ENCODE data around the gene PCK2. TPM values are rescaled to one million over a fixed set of nuclear protein-coding genes. Genes with fewer than 3 reads are reported as not detected.

The PCK2 gene
- polyA plus RNA-seq, 2 of the 4 experiments (the other 2 are of a cell fraction): 16.9 to 60.2 TPM

GRCh38 chr14:24135584-24135833 is 41.4 kb downstream of the PCK2 start:
- H3K9me3 ChIP-seq: no peaks in the 10 kb centered on the region
- H3K27ac ChIP-seq: peak overlapping the region; percentile 96 to 98
- no peak for TF ChIP-seq KDM1A (IDR thresholded peaks at IDR 0.05; ENCODE audit: low read depth)
- TF ChIP-seq HES2 (IDR thresholded peaks at IDR 0.05): no peak
- TF ChIP-seq PHF8 (IDR thresholded peaks at IDR 0.05; ENCODE audit: borderline replicate concordance, low read depth): peak; percentile 11; the same call in 1 of the 2 replicates
- TF ChIP-seq SMC3 (IDR thresholded peaks at IDR 0.05): no peak
- TF ChIP-seq EHMT2 (IDR thresholded peaks at IDR 0.05; ENCODE audit: low read depth): no peak
- WGBS (ENCODE audit: missing lambda C conversion rate): 22% methylated on average over 9 of the region's 9 CpGs
- peaks cover 32% of the 10 kb centered on the region for H3K4me1 ChIP-seq
- peak overlapping the region; percentile 88 for H3K4me3 ChIP-seq
- ATAC-seq (no peak; a peak in 1 of 6 replicates), DNase-seq (ENCODE audit: low read depth in 1 of 2, low spot score in 1 of 2) (no peak), FAIRE-seq (no peak)
- ChIA-PET POLR2A (interaction anchor here (1.0 to 5.2 kb wide), 10 partner anchors 9 to 135 kb away, joined by 3 to 48 read pairs (median 6); partner anchors contain the start of genes CHMP4A, DCAF11, IRF9 and NRL), CTCF (interaction anchor here (0.5 to 5.4 kb wide), 13 partner anchors 9 to 82 kb away, joined by 3 to 47 read pairs (median 4); partner anchors contain the start of genes IRF9 and RNF31)
- H3K4me2 ChIP-seq: peak overlapping the region; percentile 98

- 0% methylated on average over 7 of the region's 75 CpGs for WGBS (ENCODE audit: missing lambda C conversion rate)
- no peaks in the 10 kb centered on the region for H3K9me3 ChIP-seq
- H3K4me3 ChIP-seq: peak within 1 kb of the TSS; percentile 88
- CTCF ChIA-PET: interaction anchor here (0.5 to 5.4 kb wide), 14 partner anchors 8 to 82 kb away, joined by 3 to 47 read pairs (median 4); partner anchors contain the start of genes IRF9 and RNF31
- FAIRE-seq: no peak
- H3K27ac ChIP-seq: peak within 1 kb of the TSS; percentile 96 to 98
- peak; percentile 82 to 92 for ATAC-seq
- peaks cover 32% of the 10 kb centered on the region for H3K4me1 ChIP-seq
- TF ChIP-seq, protein P1, sequence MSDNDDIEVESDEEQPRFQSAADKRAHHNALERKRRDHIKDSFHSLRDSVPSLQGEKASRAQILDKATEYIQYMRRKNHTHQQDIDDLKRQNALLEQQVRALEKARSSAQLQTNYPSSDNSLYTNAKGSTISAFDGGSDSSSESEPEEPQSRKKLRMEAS (IDR thresholded peaks at IDR 0.05): no peak; the same call in 1 of the 2 replicates
- TF ChIP-seq JUN (IDR thresholded peaks at IDR 0.05) (peak in 1 of 2 experiments; percentile 49; a peak in 2 of 5 replicates), KDM1A (IDR thresholded peaks at IDR 0.05; ENCODE audit: low read depth) (no peak), RAD21 (conservative IDR thresholded peaks at IDR 0.05 in 1 of 2, IDR thresholded peaks at IDR 0.05 in 1 of 2) (no peak), EHF (CRISPR knock-in tag; IDR thresholded peaks at IDR 0.05) (no peak), CHD2 (IDR thresholded peaks at IDR 0.05; ENCODE audit: low read length, partially characterized antibody) (peak; percentile 45), CBX2 (IDR thresholded peaks at IDR 0.05; ENCODE audit: borderline replicate concordance, low read depth) (no peak), POLR2A (IDR thresholded peaks at IDR 0.05; ENCODE audit: low read length) (peak; percentile 41), PHF8 (IDR thresholded peaks at IDR 0.05; ENCODE audit: borderline replicate concordance, low read depth) (peak; percentile 51), E2F6 (IDR thresholded peaks at IDR 0.05; ENCODE audit: borderline replicate concordance, low read depth) (no peak), CEBPB (IDR thresholded peaks at IDR 0.05) (no peak), FOXS1 (CRISPR knock-in tag; IDR thresholded peaks at IDR 0.05) (no peak), KDM5A (IDR thresholded peaks at IDR 0.05) (no peak)
- TF ChIP-seq, protein P2, sequence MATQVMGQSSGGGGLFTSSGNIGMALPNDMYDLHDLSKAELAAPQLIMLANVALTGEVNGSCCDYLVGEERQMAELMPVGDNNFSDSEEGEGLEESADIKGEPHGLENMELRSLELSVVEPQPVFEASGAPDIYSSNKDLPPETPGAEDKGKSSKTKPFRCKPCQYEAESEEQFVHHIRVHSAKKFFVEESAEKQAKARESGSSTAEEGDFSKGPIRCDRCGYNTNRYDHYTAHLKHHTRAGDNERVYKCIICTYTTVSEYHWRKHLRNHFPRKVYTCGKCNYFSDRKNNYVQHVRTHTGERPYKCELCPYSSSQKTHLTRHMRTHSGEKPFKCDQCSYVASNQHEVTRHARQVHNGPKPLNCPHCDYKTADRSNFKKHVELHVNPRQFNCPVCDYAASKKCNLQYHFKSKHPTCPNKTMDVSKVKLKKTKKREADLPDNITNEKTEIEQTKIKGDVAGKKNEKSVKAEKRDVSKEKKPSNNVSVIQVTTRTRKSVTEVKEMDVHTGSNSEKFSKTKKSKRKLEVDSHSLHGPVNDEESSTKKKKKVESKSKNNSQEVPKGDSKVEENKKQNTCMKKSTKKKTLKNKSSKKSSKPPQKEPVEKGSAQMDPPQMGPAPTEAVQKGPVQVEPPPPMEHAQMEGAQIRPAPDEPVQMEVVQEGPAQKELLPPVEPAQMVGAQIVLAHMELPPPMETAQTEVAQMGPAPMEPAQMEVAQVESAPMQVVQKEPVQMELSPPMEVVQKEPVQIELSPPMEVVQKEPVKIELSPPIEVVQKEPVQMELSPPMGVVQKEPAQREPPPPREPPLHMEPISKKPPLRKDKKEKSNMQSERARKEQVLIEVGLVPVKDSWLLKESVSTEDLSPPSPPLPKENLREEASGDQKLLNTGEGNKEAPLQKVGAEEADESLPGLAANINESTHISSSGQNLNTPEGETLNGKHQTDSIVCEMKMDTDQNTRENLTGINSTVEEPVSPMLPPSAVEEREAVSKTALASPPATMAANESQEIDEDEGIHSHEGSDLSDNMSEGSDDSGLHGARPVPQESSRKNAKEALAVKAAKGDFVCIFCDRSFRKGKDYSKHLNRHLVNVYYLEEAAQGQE (IDR thresholded peaks at IDR 0.05): peak; percentile 47; the same call in 1 of the 2 replicates
- peak within 1 kb of the TSS; percentile 98 for H3K4me2 ChIP-seq
- POLR2A ChIA-PET: interaction anchor here (0.6 to 5.2 kb wide), 11 partner anchors 9 to 357 kb away, joined by 3 to 48 read pairs (median 6); partner anchors contain the start of genes CHMP4A, DCAF11, IRF9 and NRL
- DNase-seq (ENCODE audit: low read depth in 1 of 2, low spot score in 1 of 2): peak; percentile 81 to 86
These were observed 41.9 kb downstream of the PCK2 start, which contains the start of gene PSME1 for GRCh38 chr14:24135834-24136683. Gene PSME1, plus strand, starts transcription at chr14:24136194. Its CDS starts 69 bp downstream, at chr14:24136263.

Data from A549 (cell line).